LHCN-M2 (cell line): ENCODE measurements around the gene LYSET. TPM values are rescaled to one million over a fixed set of nuclear protein-coding genes. Genes with fewer than 3 reads are reported as not detected.
"Not testable (repeated sequence)": the region's sequence is repeated elsewhere in the genome, so short reads cannot be mapped to it uniquely, and the experiment has no call there.

Experiments used
- DNase-seq: peaks from one replicate; pipeline ENCODE4 v3.0.0-alpha.2; 2012; ENCODE audit warnings: low read depth
- total RNA-seq: library from RNA; depleted of rRNA; stranded (reverse); fragments of >200 nt; gene quantifications from 2 replicates; pipeline ENCODE4 v1.2.3, GENCODE V29; 2014; rRNA removed

Gene LYSET
- total RNA-seq, 1 experiment from 2014 or later, result 6.4 TPM

DNA sequence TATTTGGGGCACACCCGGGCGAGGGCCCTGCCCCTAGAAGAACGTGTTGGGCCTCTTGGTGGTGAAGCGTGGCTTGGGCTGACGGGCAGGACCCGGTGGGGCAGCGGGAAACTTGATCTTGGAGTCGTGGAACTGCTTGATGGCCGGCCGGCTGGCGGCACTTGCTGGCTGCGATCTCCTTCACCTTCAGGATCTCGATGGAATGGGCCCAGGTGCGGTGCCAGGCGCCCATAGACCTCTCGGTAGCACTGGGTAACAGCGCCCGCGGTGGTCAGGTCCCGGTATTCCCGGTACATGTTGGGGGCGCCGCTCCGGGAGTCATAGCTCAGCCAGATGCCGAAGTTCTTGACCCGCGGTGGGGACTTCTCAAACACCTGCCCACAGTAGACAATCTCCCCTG, 38.4 kb downstream of the LYSET start:
- no peak for DNase-seq

DNA sequence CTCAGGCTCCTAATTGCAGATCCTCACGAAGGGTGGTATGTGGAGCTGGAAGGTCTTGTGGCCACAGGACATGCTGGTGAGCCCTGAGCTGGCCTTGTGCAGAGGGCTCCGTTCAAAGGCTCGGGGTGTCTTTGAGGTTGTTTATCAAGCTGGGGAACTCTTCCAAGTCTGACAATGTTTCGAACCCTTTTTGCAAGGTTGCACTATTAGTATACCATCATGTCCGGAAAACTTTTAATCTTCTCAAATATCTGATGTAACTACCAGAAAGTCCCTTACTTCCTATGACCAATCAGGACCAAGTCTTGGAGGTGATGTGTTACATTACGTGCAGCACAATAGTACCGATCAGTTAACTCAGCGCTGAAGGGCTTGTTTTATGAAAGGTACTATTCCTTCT, 43.4 kb downstream of the LYSET start:
- no peak for DNase-seq

DNA sequence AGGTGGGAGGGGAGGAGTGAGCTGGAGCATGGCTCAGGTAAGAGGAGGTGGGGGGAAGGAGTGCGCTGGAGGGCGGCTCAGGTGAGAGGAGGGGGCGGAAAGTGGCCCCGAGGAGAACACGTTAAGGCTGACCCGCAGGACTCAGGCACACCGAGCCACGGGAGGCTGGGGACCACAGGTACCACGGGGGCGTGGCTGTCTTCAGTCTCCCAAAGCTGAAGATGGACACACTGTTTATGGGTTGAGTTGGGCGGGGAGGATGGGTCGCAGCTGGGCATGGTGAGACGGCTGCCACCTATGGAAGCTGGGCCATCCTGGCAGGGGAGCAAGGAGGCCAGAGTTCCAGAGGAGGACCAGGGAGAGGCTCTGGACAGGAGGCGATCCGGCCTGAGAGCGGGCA, 45.4 kb downstream of the LYSET start:
- DNase-seq, result no peak

DNA sequence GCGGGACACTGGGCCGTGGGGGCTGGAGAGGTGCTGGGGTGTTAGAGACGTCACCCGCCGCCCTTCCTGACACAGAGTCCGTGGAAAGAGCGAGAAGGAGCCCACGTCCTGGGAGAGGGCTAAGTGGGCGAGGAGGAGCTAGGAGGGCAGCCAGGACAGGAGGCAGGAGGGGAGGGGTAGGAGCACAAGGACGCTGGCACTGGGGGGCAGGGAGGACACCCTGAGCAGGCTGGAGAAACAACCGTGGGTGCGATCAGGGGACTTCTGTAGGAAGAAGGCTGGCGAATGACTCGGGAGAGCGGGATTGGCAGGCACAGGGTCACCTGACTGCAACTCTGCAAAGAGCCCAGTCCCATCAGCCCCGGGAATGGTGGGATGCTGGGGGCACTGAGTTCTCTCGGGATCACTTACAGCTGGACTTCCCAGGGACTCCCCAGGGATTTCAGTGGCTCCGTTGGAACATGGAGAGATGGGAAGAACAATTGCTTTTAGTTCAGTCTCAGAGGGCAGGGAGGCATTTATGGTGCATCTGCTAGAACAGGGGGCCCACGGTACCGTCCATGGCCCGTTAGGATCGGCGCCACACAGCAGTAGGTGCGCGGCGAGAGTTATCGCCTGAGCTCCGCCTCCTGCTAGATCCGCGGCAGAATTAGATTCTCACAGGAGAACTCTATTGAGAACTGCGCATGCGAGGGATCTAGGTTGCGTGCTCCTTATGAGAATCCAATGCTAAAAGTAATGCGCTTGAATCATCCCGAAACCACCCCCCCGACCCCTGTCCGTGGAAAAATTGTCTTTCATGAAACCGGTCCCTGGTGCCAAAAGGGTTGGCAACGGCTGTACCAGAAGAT, 46.2 kb downstream of the LYSET start:
- peak; percentile 39 for DNase-seq

DNA sequence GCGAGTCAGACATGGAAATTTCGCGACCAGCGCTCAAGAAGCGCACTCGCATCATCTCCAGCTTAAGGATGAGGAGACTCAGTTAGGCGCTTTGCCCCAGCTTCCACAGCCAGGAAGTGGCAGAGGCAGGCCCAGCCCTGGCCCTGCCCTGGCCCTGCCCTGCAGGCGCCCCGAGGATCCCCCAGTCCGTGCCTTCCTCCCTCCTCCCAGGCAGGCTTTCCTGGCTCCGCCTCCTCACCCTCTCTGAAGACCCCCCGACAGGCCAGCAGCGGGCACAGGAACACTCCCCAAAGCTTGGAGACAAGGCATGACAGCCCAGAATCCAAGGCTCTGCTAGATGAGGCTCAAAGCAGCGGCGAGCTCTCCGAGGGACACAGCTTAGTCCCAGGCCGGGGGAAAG, 47.0 kb downstream of the LYSET start:
- no peak for DNase-seq

DNA sequence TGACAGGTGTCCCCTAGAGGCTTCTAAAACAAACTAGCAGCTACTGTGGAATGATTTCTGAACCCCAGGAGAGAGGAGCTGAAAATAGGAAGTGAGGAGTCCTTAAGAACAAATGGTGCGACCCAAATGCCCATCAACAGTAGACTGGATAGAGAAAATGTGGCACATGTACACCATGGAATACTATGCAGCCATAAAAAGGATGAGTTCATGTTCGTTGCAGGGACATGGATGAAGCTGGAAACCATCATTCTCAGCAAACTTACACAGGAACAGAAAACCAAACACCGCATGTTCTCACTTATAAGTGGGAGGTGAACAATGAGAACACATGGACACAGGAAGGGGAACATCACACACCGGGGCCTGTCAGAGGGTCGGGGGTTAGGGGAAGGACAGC, 48.0 kb downstream of the LYSET start:
- DNase-seq, result not testable (repeated sequence)

DNA sequence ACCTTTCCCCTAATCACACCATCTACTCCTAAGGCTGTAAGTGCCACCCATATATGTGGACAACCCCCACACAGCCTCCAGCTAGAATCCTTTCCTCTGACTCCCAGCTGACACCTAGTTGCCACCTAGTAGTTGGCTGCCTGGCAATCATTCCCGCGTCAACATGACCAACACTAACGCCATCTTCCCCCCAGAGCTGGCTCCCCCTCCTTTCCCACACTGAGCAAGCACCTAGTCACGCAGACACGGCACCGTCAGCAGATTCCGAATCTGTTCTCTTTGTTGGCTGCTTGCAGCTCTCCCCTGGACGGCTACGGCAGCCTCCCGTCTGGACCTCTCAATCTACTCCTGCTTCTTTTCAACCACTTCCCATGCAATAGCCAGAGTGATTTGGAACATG, 49.7 kb downstream of the LYSET start:
- DNase-seq, result peak; percentile 72

Other genes starting within 250 kb of the LYSET start
- 27.5 and 27.7 TPM in 2 replicates for gene ITPK1, start 69.4 kb upstream of the LYSET start, total RNA-seq
- gene MOAP1, start 420 bp upstream of the LYSET start, total RNA-seq, result 13.3 and 13.8 TPM in 2 replicates
- 21.4 and 28.6 TPM in 2 replicates for gene GON7, start 21.7 kb downstream of the LYSET start, total RNA-seq
- 54.9 and 75.8 TPM in 2 replicates for gene UBR7, start 21.9 kb downstream of the LYSET start, total RNA-seq
- gene BTBD7, start 147.7 kb downstream of the LYSET start, total RNA-seq, result 16.7 and 20.4 TPM in 2 replicates
- gene COX8C, start 161.9 kb downstream of the LYSET start, total RNA-seq, result not detected in 2 replicates
- gene UNC79, start 245.6 kb downstream of the LYSET start, total RNA-seq, result not detected in 2 replicates